Neural cell (in vitro differentiated cells): ENCODE results near the gene USP31. TPM values are rescaled to one million over a fixed set of nuclear protein-coding genes. Genes with fewer than 3 reads are reported as not detected.
A peak's percentile ranks its signal among the peaks of the same experiment; 100 is the strongest.

Experiments used
- H2AFZ ChIP-seq: fragments of 200-600, 300-800 bp; sonication (generic), shearing (Covaris generic); 2 replicates; pipeline ENCODE4 v1.6.0; 2014; ENCODE audit warnings: low read depth, mild to moderate bottlenecking, antibody characterized with exemption, low read length, moderate library complexity
- H3F3A ChIP-seq: fragments of 200-600 bp; shearing (Covaris generic); 2 replicates; pipeline ENCODE4 v1.6.1; 2016; ENCODE audit warnings: mild to moderate bottlenecking, moderate library complexity, mixed read lengths, antibody characterized with exemption, low read length; ENCODE audit not compliant: insufficient read depth, poor library complexity, severe bottlenecking
- H3K27ac ChIP-seq: fragments of 200-600, 300-800 bp; sonication (generic), shearing (Covaris generic); 2 replicates; pipeline ENCODE4 v1.5.1; 2014; ENCODE audit warnings: mild to moderate bottlenecking, low read length, moderate library complexity
- H3K27me3 ChIP-seq: fragments of 300-800, 200-600 bp; sonication (generic), shearing (Covaris generic); 2 replicates; pipeline ENCODE4 v1.6.0; 2014; ENCODE audit warnings: mild to moderate bottlenecking, low read depth, low read length, moderate library complexity; ENCODE audit not compliant: insufficient read depth
- H3K36me3 ChIP-seq: fragments of 300-800, 200-600 bp; sonication (generic), shearing (Covaris generic); 2 replicates; pipeline ENCODE4 v1.5.1; 2014; ENCODE audit warnings: mild to moderate bottlenecking, antibody characterized with exemption, low read length, moderate library complexity; ENCODE audit not compliant: insufficient read depth
- H3K4me2 ChIP-seq: fragments of 300-800, 200-600 bp; sonication (generic), shearing (Covaris generic); 2 replicates; pipeline ENCODE4 v1.6.0; 2014; ENCODE audit warnings: mild to moderate bottlenecking, low read length
- H3K4me3 ChIP-seq: fragments of 300-800, 200-600 bp; sonication (generic), shearing (Covaris generic); 2 replicates; pipeline ENCODE4 v1.5.1; 2014; ENCODE audit warnings: mild to moderate bottlenecking, low read length, moderate library complexity
- H3K79me2 ChIP-seq: fragments of 200-600 bp; shearing (Covaris generic); replicated peaks from 2 replicates; pipeline ENCODE4 v1.6.0; 2014; ENCODE audit warnings: mild to moderate bottlenecking, low read length, moderate library complexity; ENCODE audit not compliant: insufficient read depth
- H3K9ac ChIP-seq: fragments of 300-800, 200-600 bp; sonication (generic), shearing (Covaris generic); 2 replicates; pipeline ENCODE4 v1.6.1; 2016; ENCODE audit warnings: mild to moderate bottlenecking, low read length, mixed read lengths
- H3K9me2 ChIP-seq: fragments of 200-600 bp; shearing (Covaris generic); 2 replicates; pipeline ENCODE4 v1.6.1; 2016; ENCODE audit warnings: mild to moderate bottlenecking, low read length, mixed read lengths; ENCODE audit not compliant: insufficient read depth
- H3K9me3 ChIP-seq: fragments of 200-600, 300-800 bp; sonication (generic), shearing (Covaris generic); 2 replicates; pipeline ENCODE4 v1.6.1; 2016; ENCODE audit warnings: mild to moderate bottlenecking, mixed run types, low read length, moderate library complexity, mixed read lengths
- H4K20me1 ChIP-seq: fragments of 200-600 bp; shearing (Covaris generic); 2 replicates; pipeline ENCODE4 v1.6.1; 2016; ENCODE audit warnings: mild to moderate bottlenecking, mixed run types; ENCODE audit not compliant: insufficient read depth
- EP300 ChIP-seq: fragments of 450-650 bp; conservative IDR thresholded peaks from 2 replicates; pipeline ENCODE4 v1.6.1; 2014; ENCODE audit warnings: antibody characterized with exemption, mild to moderate bottlenecking, moderate library complexity; ENCODE audit not compliant: poor library complexity, severe bottlenecking
- EZH2 ChIP-seq: fragments of 200-600, 300-800 bp; shearing (Covaris generic), sonication (generic); IDR thresholded peaks from 2 replicates; pipeline ENCODE4 v1.6.1; 2014; ENCODE audit warnings: antibody characterized with exemption, low read length, borderline replicate concordance, mild to moderate bottlenecking; ENCODE audit not compliant: insufficient read depth, poor library complexity, severe bottlenecking
- MXI1 ChIP-seq: fragments of 450-650 bp; conservative IDR thresholded peaks from 2 replicates; pipeline ENCODE4 v1.6.1; 2014; ENCODE audit warnings: antibody characterized with exemption, mild to moderate bottlenecking; ENCODE audit not compliant: poor library complexity, severe bottlenecking
- POLR2AphosphoS5 ChIP-seq: IDR thresholded peaks from 2 replicates; pipeline ENCODE4 v1.6.1; 2012
- RAD21 ChIP-seq: fragments of 450-650 bp; conservative IDR thresholded peaks from 2 replicates; pipeline ENCODE4 v1.6.1; 2014; ENCODE audit warnings: antibody characterized with exemption, mild to moderate bottlenecking, moderate library complexity
- SMC3 ChIP-seq: fragments of 450-650 bp; conservative IDR thresholded peaks from 2 replicates; pipeline ENCODE4 v1.6.1; 2014; ENCODE audit warnings: antibody characterized with exemption, mild to moderate bottlenecking, moderate library complexity; ENCODE audit not compliant: poor library complexity
- TAF1 ChIP-seq: IDR thresholded peaks from 2 replicates; pipeline ENCODE4 v1.6.1; 2012; ENCODE audit warnings: low read depth
- polyA plus RNA-seq: library from polyadenylated mRNA; depleted of rRNA; stranded (reverse); fragments of >200 nt; gene quantifications from 2 replicates; pipeline ENCODE4 v1.2.3, GENCODE V29; 2014
- TF ChIP-seq, protein P1 (sequence below): fragments of 450-650 bp; IDR thresholded peaks from 2 replicates; pipeline ENCODE4 v1.5.1; 2014; ENCODE audit warnings: antibody characterized with exemption, mild to moderate bottlenecking, moderate library complexity; ENCODE audit not compliant: poor library complexity, severe bottlenecking
- TF ChIP-seq, protein P2 (sequence below): IDR thresholded peaks from 2 replicates; pipeline ENCODE4 v1.6.1; 2012; ENCODE audit warnings: borderline replicate concordance

The USP31 gene
- polyA plus RNA-seq, 1 donor from 2014 or later = 5.8 TPM

DNA sequence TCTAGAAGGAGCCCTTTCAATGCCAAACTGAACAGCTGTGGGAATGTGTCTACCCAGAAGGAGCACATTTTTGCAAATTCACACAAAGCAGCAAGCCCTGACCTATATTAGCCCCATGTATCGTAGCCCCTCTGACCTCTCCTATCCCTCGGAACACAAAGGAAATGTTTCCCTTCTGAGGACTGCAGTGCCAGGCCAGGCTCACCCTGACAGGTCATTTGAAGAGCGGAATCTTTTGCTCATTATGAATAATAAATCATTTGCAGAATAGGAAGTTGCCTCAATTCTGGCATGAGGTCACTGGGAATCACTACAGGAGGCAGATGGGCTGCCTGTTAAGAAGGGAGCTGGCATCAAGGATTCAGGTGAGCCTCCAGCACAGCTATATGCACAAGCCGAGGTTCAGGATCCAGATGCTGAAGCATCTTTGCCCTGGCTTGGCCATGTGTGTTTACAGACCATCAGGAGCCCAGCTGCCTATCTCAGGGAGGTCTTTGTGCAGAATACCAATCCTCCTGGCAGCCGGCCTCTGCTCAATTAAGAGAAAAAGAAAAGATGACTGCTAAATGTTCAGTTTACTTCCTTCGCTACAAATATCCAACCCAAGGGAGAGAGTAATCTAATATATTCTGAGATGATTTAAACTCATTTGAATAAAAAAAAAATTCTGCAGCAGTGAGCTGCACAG, 119.4 kb downstream of the USP31 start:
- Histone ChIP-seq H3K27me3 (no peaks in the 10 kb centered on the region), H3K36me3 (no peaks in the 10 kb centered on the region), H2AFZ (no peak overlapping the region), H3F3A (no peaks in the 10 kb centered on the region), H3K9me2 (no peaks in the 10 kb centered on the region), H3K27ac (no peak overlapping the region), H3K4me2 (peak overlapping the region; percentile 25), H3K9ac (no peak overlapping the region), H3K9me3 (no peaks in the 10 kb centered on the region), H4K20me1 (no peaks in the 10 kb centered on the region), H3K4me3 (peak overlapping the region; percentile 41), H3K79me2 (no peaks in the 10 kb centered on the region)
- TF ChIP-seq, protein P1, sequence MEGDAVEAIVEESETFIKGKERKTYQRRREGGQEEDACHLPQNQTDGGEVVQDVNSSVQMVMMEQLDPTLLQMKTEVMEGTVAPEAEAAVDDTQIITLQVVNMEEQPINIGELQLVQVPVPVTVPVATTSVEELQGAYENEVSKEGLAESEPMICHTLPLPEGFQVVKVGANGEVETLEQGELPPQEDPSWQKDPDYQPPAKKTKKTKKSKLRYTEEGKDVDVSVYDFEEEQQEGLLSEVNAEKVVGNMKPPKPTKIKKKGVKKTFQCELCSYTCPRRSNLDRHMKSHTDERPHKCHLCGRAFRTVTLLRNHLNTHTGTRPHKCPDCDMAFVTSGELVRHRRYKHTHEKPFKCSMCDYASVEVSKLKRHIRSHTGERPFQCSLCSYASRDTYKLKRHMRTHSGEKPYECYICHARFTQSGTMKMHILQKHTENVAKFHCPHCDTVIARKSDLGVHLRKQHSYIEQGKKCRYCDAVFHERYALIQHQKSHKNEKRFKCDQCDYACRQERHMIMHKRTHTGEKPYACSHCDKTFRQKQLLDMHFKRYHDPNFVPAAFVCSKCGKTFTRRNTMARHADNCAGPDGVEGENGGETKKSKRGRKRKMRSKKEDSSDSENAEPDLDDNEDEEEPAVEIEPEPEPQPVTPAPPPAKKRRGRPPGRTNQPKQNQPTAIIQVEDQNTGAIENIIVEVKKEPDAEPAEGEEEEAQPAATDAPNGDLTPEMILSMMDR = no peak
- TF ChIP-seq SMC3 (no peak), MXI1 (no peak), EP300 (no peak), EZH2 (no peak), TAF1 (no peak), POLR2AphosphoS5 (no peak), RAD21 (no peak)
- TF ChIP-seq, protein P2, sequence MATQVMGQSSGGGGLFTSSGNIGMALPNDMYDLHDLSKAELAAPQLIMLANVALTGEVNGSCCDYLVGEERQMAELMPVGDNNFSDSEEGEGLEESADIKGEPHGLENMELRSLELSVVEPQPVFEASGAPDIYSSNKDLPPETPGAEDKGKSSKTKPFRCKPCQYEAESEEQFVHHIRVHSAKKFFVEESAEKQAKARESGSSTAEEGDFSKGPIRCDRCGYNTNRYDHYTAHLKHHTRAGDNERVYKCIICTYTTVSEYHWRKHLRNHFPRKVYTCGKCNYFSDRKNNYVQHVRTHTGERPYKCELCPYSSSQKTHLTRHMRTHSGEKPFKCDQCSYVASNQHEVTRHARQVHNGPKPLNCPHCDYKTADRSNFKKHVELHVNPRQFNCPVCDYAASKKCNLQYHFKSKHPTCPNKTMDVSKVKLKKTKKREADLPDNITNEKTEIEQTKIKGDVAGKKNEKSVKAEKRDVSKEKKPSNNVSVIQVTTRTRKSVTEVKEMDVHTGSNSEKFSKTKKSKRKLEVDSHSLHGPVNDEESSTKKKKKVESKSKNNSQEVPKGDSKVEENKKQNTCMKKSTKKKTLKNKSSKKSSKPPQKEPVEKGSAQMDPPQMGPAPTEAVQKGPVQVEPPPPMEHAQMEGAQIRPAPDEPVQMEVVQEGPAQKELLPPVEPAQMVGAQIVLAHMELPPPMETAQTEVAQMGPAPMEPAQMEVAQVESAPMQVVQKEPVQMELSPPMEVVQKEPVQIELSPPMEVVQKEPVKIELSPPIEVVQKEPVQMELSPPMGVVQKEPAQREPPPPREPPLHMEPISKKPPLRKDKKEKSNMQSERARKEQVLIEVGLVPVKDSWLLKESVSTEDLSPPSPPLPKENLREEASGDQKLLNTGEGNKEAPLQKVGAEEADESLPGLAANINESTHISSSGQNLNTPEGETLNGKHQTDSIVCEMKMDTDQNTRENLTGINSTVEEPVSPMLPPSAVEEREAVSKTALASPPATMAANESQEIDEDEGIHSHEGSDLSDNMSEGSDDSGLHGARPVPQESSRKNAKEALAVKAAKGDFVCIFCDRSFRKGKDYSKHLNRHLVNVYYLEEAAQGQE = no peak

DNA sequence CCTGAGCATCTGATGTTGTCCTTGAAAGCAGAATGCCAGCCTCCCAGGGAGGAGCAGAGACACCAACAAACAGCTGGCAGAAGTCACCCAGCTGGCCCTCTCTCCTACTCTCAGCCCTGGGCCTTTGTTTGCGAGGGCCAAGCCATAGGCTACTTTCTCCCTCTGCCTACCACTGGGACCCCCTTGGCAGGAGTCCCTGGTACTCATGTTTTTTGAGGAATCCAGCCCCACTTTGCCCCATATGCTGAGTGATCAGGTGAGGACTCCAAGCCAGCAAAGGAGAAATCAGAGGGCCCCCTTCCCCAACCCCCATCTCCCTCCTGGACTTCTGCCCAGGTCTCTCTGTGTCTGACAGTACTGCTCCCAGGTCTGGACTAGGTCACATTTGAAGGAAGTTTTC, 121.9 kb downstream of the USP31 start:
- H3K4me3 ChIP-seq = no peak overlapping the region
- no peaks in the 10 kb centered on the region for H3K9me2 ChIP-seq
- no peaks in the 10 kb centered on the region for H3K36me3 ChIP-seq
- no peaks in the 10 kb centered on the region for H3K79me2 ChIP-seq
- TF ChIP-seq EZH2 (no peak), POLR2AphosphoS5 (no peak), SMC3 (no peak), TAF1 (no peak), RAD21 (no peak), EP300 (no peak), MXI1 (no peak)
- TF ChIP-seq, protein P1 = no peak
- TF ChIP-seq, protein P2 = no peak
- no peaks in the 10 kb centered on the region for H3F3A ChIP-seq
- no peak overlapping the region for H2AFZ ChIP-seq
- no peak overlapping the region for H3K4me2 ChIP-seq
- no peak overlapping the region for H3K27ac ChIP-seq
- no peak overlapping the region for H3K9ac ChIP-seq
- no peaks in the 10 kb centered on the region for H3K27me3 ChIP-seq
- no peaks in the 10 kb centered on the region for H3K9me3 ChIP-seq
- no peaks in the 10 kb centered on the region for H4K20me1 ChIP-seq
